ENCODE measurements around the gene ATPAF1.
"Not testable (repeated sequence)": the region's sequence is repeated elsewhere in the genome, so short reads cannot be mapped to it uniquely, and the experiment has no call there.

The ATPAF1 gene

DNA sequence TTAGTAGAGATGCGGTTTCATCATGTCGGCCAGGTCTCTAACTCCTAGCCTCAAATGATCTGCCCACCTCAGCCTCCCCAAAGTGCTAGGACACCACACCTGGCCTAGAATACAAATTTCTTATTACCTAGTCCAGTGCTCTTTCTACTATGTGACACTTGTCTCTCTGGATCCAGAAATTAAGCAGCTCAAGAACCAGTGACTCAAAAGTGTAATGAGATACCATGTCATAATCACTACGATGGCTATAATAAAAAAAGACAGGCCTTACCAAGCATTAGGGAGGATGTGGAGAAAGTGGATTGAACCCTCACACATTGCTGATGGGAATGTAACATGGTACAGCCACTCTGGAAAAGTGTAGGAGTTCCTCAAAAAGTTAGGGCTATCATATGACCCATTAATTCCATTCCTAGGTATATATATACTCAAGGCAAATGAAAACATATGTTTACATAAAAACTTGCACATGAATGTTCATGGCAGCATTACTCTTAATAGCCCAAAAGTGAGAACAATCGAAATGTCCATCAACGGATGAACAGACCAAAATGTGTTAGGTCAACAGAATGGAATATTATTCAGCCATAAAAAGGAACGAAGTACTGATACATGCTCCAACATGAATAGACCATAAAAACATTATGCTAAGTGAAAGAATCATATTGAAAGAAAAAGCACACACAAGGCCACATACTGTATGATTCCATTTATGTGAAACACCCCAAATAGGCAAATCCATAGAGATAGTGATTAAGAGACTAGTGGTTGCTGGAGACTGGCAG lies 11.8 kb upstream of the ATPAF1 start:
- no peak for DNase-seq

GRCh38 chr1:46677339-46677738 lies 9.2 kb upstream of the ATPAF1 start:
- DNase-seq, result no peak

- DNase-seq, result no peak
Observed at GRCh38 chr1:46676531-46676930, 8.4 kb upstream of the ATPAF1 start.

- no peak for DNase-seq
Observed at GRCh38 chr1:46675549-46676314, 7.6 kb upstream of the ATPAF1 start.

DNA sequence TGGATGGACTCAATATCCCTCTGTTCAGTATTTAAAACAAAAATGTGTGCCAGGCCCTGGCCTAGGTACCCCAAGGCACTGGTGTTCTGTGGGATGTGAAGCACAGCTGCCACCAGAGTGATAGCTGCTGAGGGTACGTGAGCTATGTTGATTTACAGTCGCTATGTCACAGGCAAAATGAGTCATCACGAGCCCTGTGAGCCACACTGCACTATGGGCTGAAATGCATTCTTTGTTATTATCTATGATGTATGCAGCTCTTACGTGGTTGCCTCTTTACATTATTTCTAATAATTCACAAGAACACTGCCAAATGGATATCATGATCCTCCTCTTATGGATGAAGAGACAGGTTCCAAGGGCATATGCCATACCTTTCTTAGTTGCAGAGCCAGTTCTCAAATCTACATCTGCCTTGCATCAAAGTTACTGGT lies 5.6 kb upstream of the ATPAF1 start:
- no peak for DNase-seq

GRCh38 chr1:46672696-46673095 lies 4.5 kb upstream of the ATPAF1 start:
- no peak for DNase-seq

DNA sequence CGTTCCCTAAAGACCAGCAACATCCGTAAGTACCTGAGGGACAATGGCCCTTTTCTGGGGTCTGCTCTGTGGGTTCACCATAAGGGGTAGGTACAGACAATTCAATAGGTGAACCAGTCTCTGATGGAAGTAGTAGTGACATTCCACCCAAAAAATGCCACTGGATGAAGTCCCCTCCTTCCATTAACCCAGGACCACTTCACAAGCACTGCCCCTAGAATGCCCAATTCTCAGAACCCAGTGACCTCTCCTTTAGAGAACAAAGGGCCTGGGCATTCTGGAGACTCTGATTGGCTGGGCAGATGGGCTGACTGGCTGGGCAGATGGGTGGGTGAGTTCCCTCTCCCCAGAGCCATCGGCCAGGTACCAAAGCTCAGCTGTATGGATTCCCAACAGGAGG lies 3.4 kb upstream of the ATPAF1 start, which contains the start of gene TEX38:
Gene TEX38, plus strand, starts transcription at position 301 of the 400 bp plus-strand sequence. Its CDS starts 81 bp downstream, at position 382.
- no peak for DNase-seq

- DNase-seq, result no peak
Observed at GRCh38 chr1:46670134-46670533, 2.0 kb upstream of the ATPAF1 start.

- no peak for DNase-seq
Observed at GRCh38 chr1:46665983-46666382, 2.2 kb downstream of the ATPAF1 start.

DNA sequence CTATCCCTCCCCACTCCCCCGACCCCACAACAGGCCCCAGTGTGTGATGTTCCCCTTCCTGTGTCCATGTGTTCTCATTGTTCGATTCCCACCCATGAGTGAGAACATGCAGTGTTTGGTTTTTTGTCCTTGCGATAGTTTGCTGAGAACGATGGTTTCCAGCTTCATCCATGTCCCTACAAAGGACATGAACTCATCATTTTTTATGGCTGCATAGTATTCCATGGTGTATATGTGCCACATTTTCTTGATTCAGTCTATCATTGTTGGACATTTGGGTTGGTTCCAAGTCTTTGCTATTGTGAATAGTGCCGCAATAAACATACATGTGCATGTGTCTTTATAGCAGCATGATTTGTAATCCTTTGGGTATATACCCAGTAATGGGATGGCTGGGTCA lies 5.2 kb downstream of the ATPAF1 start:
- DNase-seq, result not testable (repeated sequence)

GRCh38 chr1:46660116-46660515 lies 8.0 kb downstream of the ATPAF1 start:
- not testable (repeated sequence) for DNase-seq

- DNase-seq, result no peak
Observed at GRCh38 chr1:46659307-46659870, 8.8 kb downstream of the ATPAF1 start.

DNA sequence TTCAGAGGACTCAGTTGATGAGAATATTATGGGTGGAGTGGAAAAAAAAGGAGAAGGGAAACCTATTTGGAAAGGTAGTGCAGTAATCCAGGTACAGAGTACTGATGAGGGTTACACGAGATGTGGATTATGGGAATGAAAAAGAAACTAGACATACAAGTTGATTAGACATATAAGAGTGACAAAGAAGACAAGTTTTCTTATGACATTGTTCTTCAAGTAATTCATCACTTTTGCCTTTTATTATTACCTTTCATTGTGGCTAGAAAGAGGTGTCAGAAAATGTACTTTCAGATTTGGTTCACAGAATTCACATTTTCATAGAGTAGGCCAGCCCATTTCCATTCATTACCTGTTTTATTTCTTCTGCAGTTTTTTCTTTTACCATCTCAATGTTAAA lies 10.4 kb downstream of the ATPAF1 start:
- no peak for DNase-seq

- no peak for DNase-seq
Observed at GRCh38 chr1:46656643-46657042, 11.5 kb downstream of the ATPAF1 start.

DNA sequence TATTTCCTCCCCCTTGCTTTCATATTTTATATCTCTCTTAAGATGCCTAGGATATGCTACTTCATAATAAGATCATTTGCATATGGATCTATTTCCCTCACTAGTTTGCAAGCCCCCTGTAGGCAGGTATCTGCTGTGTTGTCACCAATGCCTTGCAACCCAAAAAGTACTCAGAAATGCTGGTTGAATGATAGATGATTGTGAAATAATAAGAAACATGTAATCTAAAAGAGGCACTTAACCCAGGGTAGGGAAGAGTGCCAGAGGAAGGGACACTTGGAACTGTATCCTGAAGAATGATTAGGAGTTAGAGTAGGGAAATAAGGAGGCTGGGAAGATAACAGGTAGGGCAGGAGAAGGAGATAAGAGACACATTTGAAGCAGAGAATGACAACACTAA lies 12.3 kb downstream of the ATPAF1 start:
- DNase-seq, result no peak

- DNase-seq, result not testable (repeated sequence)
Observed at GRCh38 chr1:46654698-46655097, 13.5 kb downstream of the ATPAF1 start.

DNA sequence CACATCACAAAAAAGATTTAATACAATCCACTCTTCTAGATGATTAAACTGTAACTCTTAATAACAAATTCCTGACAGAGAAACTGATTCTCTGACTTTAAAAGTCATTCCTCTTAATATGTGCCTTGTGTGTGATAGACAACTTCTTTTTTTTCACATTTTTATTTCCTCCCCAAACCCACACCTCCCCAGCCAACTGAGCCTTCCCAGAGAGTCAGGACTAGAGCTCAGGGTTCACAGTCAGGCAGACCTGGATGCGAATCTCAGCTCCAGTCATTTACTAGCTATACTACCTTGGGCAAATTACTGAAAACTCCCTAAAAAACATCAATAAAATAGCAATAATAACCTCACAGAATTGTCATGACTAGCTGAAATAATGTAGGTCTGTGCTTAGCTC lies 14.2 kb downstream of the ATPAF1 start:
- DNase-seq, result no peak

DNA sequence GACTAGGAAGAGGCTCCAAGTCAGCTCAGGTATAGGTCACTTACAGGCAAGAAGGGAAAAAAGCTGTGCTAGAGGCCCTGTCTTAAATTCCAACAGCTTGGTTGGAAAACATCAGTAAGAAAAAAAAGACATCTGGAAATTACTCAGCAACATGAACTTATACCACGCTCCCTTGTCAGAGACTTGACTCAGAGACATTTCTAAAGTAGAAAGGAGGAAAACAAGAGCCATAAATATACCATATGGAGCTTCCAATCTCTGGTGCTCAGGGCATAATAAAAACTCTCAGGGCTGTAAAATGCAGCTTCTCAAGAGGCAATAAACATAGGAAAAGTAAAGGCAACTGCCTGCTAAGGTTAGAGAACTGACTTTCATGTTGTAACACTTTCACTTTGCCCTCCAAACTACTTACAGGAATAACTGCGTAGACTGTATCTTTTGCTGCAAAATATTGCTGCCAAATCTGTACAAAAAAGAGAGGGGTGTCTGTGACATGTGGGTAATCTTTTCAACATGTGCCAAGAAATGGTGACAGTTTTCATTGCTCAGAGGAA lies 14.7 kb downstream of the ATPAF1 start:
- DNase-seq, result no peak

DNA sequence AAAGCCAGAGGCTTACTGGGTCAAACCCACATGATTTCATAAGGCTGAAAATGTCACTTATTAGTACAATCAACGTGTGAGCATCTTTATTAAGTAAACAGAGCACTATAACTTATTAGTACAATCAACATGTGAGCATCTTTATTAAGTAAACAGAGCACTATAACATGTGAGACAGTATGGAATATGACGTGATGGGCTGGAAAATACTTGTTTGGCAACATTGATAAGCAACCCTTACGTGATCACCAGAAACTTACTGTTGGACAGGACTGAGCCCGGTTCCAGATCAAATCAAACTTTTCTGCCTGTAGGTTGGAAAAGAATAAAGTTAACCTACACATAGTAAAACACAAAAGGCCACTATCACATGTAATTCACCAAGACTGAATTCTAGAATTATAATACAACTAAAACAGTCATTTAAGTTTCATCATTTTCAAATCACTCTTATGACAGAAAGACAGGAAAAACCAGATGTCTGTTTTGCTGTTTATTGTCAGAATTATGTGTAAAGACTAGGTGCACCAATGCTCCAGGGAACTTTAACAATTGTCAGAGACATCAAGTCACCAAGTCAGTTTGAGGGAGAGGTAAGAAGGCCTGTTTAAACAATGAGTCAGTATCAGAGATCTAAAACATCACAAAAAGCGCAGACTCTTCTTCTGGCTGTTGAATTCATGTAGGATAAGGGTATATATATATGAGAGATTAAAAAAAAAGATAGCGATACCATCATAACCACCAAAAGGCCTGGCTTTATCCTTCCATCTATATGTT lies 15.7 kb downstream of the ATPAF1 start:
- DNase-seq, result no peak

- not testable (repeated sequence) for DNase-seq
Observed at GRCh38 chr1:46651152-46651551, 17.0 kb downstream of the ATPAF1 start.

GRCh38 chr1:46650491-46650890 lies 17.7 kb downstream of the ATPAF1 start:
- no peak for DNase-seq

DNA sequence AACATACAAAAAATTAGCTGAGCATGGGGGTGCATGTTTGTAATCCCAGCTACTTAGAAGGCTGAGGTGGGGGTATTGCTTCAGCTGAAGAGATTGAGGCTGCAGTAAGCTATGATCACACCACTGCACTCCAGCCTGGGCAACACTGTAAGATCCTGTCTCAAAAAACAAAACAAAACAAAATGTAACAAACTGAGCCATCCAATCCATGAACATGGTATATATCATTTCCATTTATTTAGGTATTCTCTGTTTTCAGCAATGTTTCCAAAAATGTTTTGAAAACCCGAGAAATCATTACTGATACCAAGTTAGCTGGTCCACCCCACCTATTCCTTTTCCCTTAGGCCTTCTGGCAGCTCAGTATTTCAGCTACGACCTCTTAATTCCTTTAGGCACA lies 18.4 kb downstream of the ATPAF1 start:
- DNase-seq, result no peak

GRCh38 chr1:46647611-46648010 lies 20.6 kb downstream of the ATPAF1 start:
- no peak for DNase-seq

Data from activated CD8-positive, alpha-beta memory T cell treated with anti-CD3 and anti-CD28 coated beads for 24 hours (primary cell).